ENCODE data around the gene MKNK1. TPM values are rescaled to one million over a fixed set of nuclear protein-coding genes. Genes with fewer than 3 reads are reported as not detected.
A peak's percentile ranks its signal among the peaks of the same experiment; 100 is the strongest.

Gene MKNK1
- total RNA-seq, 6 experiments from 2014 or later, result 18.0 to 24.3 (median 22.3) TPM

DNA sequence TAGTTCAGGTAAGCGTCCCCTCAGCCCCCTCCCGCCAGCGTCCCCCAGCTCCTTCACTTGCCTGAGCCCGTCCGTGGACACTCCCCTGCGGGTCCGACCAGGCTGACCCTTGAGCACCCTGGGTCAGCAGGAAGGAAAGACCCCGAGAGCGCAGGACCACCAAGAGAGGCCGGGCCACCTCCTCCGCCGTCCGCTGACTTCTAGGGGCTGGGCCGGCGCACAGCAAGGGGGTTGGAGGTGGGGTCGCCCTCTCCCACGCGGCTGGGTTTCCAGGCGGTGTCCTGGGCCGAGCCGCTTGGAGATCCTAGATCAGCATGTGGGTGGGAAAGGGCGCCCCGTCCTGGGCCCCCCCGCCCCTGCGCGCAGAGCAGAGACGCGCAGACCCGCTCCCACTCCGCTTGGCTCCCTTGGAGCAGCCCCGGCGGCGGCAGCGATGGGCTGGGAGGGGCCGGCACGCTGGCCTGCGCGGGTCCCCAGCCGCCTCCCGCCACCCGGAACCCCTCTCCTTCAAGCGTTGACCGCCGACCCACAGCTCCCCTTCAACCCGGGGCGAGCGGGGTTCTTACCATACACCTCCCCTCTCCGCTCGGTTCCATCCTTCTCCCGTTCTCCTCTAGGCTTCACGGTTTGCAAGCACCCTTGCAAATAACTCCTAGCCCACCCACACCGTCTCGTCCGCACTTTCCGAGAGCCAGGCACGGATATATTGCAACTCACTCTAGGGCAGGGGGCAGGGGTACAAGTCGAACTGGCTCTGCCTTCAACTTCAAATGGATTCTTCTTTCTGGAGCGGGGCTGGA is 60.1 kb downstream of the MKNK1 start:
- H3K9me3 Mint-ChIP-seq, result no peaks in the 10 kb centered on the region
- H3K4me1 Mint-ChIP-seq (ENCODE audit: low read depth), result peaks cover 10% of the 10 kb centered on the region
- H3K4me3 Mint-ChIP-seq, result no peak overlapping the region
- H3K27me3 Mint-ChIP-seq (ENCODE audit: insufficient read depth), result peaks cover 48% of the 10 kb centered on the region
- no peak overlapping the region for H3K27ac Mint-ChIP-seq
- TF ChIP-seq, protein P1, sequence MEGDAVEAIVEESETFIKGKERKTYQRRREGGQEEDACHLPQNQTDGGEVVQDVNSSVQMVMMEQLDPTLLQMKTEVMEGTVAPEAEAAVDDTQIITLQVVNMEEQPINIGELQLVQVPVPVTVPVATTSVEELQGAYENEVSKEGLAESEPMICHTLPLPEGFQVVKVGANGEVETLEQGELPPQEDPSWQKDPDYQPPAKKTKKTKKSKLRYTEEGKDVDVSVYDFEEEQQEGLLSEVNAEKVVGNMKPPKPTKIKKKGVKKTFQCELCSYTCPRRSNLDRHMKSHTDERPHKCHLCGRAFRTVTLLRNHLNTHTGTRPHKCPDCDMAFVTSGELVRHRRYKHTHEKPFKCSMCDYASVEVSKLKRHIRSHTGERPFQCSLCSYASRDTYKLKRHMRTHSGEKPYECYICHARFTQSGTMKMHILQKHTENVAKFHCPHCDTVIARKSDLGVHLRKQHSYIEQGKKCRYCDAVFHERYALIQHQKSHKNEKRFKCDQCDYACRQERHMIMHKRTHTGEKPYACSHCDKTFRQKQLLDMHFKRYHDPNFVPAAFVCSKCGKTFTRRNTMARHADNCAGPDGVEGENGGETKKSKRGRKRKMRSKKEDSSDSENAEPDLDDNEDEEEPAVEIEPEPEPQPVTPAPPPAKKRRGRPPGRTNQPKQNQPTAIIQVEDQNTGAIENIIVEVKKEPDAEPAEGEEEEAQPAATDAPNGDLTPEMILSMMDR (IDR thresholded peaks at IDR 0.05), result no peak
- no peaks in the 10 kb centered on the region for H3K36me3 Mint-ChIP-seq (ENCODE audit: low read depth)
- DNase-seq, result no peak

- peaks cover 10% of the 10 kb centered on the region for H3K4me1 Mint-ChIP-seq (ENCODE audit: low read depth)
- TF ChIP-seq, protein P1 (IDR thresholded peaks at IDR 0.05), result no peak
- no peaks in the 10 kb centered on the region for H3K9me3 Mint-ChIP-seq
- H3K36me3 Mint-ChIP-seq (ENCODE audit: low read depth), result no peaks in the 10 kb centered on the region
- no peak overlapping the region for H3K4me3 Mint-ChIP-seq
- H3K27me3 Mint-ChIP-seq (ENCODE audit: insufficient read depth), result peaks cover 48% of the 10 kb centered on the region
- DNase-seq, result no peak
- H3K27ac Mint-ChIP-seq, result no peak overlapping the region
These were observed 60.7 kb downstream of the MKNK1 start for GRCh38 chr1:46543382-46543760.

- Mint-ChIP-seq H3K27me3 (ENCODE audit: insufficient read depth) (peaks cover 58% of the 10 kb centered on the region), H3K36me3 (ENCODE audit: low read depth) (no peaks in the 10 kb centered on the region), H3K4me1 (ENCODE audit: low read depth) (peaks cover 10% of the 10 kb centered on the region), H3K9me3 (no peaks in the 10 kb centered on the region), H3K4me3 (no peak overlapping the region), H3K27ac (no peak overlapping the region)
- peak; percentile 77 for DNase-seq
- TF ChIP-seq, protein P1 (IDR thresholded peaks at IDR 0.05), result no peak
These were observed 64.1 kb downstream of the MKNK1 start for GRCh38 chr1:46539972-46540371.

GRCh38 chr1:46538147-46538546 is 65.9 kb downstream of the MKNK1 start:
- H3K27ac Mint-ChIP-seq, result no peak overlapping the region
- no peak for DNase-seq
- H3K36me3 Mint-ChIP-seq (ENCODE audit: low read depth), result no peaks in the 10 kb centered on the region
- peaks cover 49% of the 10 kb centered on the region for H3K27me3 Mint-ChIP-seq (ENCODE audit: insufficient read depth)
- TF ChIP-seq, protein P1 (IDR thresholded peaks at IDR 0.05), result no peak
- H3K9me3 Mint-ChIP-seq, result no peaks in the 10 kb centered on the region
- no peak overlapping the region for H3K4me3 Mint-ChIP-seq
- peaks cover 10% of the 10 kb centered on the region for H3K4me1 Mint-ChIP-seq (ENCODE audit: low read depth)

- H3K36me3 Mint-ChIP-seq (ENCODE audit: low read depth), result no peaks in the 10 kb centered on the region
- peaks cover 45% of the 10 kb centered on the region for H3K27me3 Mint-ChIP-seq (ENCODE audit: insufficient read depth)
These were observed 66.4 kb downstream of the MKNK1 start for GRCh38 chr1:46537651-46538050.

More at GRCh38 chr1:46537651-46538050, 66.4 kb downstream of the MKNK1 start:
- Mint-ChIP-seq H3K9me3 (no peaks in the 10 kb centered on the region), H3K27ac (no peak overlapping the region), H3K4me1 (ENCODE audit: low read depth) (peaks cover 10% of the 10 kb centered on the region), H3K4me3 (no peak overlapping the region)
- TF ChIP-seq, protein P1 (IDR thresholded peaks at IDR 0.05), result no peak
- no peak for DNase-seq
